GM18499 (cell line): Measurements from ENCODE around the gene ADH5.
A peak's percentile ranks its signal among the peaks of the same experiment; 100 is the strongest.
"Not testable (repeated sequence)": the region's sequence is repeated elsewhere in the genome, so short reads cannot be mapped to it uniquely, and the experiment has no call there.

Experiments
- ATAC-seq: cut with Tn5 transposase; IDR thresholded peaks from one replicate; pipeline ENCODE4 v1.9.1; 2021; ENCODE audit warnings: moderate number of reproducible peaks; ENCODE audit not compliant: insufficient read depth, unreplicated experiment

ADH5 gene

DNA sequence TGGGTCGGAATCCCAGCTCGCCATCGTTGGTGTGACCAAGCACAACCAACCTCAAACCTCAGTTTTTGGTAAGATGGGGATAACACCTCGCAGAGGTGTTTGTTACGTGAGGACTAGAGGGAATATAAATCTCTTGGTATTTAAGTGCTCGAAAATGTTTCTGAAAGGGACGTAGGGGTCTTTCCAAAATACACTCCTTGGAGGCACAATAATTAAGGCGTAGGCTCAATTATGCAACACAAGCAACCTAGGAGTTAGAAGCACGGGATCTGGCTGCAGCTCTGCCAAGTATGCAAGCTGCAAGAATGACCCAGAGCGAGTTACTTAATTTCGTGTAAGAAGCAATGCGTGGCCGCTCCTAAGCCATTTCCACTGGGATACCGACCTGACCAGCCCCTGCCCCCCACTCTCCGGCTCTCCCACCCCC lies 552 bp downstream of the ADH5 start:
- peak; percentile 21 for ATAC-seq

DNA sequence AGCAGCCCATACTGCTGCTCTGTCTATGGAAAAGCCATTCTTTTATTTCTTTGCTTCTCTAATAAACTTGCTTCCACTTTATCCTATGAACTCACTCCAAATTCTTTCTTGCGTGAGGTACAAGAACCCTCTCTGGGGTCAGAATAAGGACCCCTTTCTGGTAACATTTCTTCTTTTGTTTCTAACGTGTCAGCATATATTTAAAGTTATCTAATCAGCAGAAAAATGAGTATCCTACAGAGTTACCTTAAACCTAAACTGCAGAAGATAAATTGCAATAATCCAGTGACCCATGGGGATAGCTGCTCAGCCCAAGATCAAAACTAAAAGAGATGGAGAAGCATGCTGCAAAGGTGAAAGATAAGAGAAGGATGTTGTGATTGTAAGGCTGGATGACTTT lies 4.0 kb downstream of the ADH5 start:
- ATAC-seq, result no peak

DNA sequence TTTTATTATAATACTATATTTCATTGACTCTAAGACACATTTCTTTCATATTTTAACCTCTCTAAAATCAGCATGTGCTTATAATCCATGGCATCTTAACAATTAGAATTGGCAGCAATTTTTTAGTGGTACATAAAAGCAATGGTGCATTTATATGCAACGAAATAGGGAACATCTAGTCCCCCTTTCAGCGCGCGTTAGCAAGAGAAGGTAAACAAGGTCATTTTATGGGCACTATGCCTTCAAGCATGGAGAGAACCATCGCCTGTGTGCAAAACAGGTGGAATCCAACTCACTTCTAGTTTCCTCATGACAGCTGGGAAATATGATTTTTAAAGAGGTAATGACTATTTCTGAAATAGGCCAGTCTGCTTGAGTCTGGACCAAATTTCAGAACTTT lies 6.4 kb downstream of the ADH5 start:
- ATAC-seq, result no peak

DNA sequence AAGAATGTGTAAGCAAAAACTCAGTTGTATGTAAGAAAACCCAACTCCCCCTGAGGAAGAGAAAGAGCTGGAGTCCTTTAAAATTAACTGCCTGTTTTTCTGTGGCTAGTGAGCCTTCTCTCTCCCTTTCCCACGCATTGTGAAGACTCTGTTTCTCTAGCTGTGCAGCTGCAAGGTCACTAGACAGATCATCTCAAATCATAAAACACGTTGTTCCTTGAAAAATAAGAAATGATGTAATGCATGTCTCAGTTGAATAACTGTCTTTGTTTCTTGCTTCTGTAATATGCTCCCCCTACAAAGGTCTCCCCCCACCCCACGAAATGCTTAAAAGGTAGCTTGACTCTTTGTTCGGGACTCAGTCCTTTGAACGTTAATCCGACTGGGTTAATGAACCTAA lies 7.7 kb downstream of the ADH5 start:
- ATAC-seq, result not testable (repeated sequence)

DNA sequence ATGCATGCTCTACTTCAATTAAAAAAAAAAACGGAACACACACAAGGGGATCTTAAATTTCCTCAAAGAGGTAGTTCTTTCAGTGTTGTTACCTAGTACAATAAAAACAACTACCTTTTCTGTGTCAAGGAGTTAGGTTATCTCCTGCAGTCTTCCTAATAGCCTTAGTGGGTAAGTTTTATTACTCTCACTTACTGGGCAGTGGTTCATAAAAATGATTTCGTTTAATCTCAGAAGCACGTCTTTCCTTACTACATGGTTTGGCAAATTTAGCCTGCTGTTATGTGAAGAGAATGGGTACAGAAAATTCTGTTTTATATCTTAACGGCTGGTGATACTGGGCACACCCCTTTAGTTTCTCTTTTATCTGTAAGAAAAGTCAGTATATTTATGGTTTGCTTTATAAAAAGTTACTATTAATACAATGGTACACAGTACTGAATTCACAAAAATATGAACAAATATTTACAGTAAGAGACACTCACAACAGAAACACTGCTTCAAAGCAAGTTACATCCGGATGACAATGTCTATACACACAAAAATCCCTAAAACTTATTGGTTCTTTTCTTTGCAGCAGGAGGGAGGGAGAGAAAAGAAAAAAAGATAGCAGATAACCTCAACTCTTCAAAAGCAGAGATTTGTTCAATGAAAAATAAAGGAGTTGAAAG lies 8.8 kb downstream of the ADH5 start:
- ATAC-seq, result no peak

DNA sequence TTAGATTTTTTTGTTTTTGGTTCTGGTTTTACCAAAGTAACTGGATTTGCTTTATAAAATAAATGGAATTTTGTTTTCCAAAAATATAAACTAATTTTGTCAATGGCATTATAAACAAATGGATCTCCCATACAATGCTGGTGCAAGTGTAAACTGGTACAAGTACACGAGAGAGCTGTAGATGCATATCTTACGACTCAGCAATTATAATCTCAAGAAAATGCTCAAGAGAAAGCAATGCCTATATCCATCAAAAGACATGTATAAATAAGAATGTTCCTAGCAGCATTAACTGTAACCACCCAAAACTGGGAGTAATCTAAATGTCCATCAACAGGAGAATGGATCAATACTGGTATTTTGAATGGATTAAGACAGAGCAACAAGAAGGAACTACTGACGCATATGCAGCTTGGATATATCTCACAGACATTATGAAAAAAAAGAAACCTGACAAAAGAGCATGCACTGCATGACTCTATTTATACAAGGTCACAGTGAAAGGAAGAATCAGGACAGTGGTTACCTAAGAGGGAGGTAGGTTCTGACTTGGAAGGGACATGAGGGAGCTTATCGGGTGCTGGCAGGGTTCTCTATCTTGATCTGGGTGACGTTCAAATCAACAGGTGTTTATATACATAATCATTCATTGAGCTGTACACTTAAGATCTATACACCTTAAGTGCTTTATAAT lies 9.5 kb downstream of the ADH5 start:
- no peak for ATAC-seq

DNA sequence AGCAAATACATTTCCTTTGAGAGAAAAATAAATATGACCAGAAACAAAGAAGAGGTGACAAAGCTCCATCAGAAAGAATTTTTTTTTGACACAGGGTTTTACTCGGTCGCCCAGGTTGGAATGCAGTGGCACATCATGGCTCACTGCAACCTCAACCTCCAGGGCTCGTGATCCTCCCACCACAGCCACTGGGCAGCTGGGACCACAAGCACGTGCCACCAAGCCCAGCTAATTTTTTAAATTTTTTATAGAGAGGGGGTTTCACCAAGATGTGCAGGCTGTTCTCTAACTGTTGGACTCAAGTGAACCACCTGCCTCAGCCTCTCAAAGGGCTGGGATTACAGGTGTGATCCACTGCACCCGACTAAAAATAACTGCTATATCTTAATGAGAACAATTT lies 10.3 kb downstream of the ADH5 start:
- ATAC-seq, result no peak

DNA sequence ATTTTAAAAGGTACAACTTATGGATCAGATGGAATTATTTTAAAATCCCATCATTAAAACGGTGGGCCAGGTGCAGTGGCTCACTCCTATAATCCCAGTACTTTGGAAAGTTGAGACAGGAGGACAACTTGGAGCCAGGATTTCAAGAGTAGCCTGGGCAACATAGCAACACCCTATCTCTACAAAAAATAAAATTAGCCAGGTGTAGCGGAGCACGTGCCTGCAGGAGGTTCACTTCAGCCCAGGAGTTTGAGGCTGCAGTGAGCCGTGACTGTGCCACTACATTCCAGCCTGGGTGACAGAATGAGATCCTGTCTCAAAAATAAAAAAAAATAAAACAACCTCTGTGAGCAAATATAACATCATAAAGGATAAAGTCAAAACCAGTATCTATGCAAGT lies 11.4 kb downstream of the ADH5 start:
- no peak for ATAC-seq

DNA sequence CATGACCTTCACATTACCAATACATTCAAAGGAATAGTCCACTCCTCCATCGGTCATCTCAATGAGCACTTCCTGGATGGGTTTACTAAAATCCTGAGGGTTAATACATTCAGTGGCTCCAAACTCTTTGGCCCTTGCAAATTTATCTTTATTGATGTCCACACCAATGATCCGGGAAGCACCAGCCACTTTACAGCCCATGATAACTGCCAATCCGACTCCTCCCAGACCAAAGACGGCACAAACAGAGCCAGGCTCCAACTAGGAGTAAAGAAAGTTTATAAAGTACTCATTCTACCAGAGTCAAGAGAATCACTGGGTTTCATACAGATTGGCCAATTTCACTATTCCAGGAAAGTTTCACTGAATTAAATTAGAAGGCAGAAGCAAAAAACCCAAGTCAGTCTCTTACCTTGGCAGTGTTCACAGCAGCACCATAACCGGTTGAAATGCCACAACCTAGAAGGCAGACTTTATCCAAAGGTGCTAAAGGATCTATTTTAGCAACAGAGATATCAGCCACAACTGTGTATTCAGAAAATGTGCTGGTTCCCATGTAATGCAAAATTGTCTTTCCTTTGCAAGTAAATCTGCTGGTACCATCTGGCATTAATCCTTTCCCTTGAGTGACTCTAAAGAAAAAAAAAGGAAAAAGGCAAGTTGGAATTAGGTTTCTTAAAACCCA lies 12.2 kb downstream of the ADH5 start:
- ATAC-seq, result no peak

DNA sequence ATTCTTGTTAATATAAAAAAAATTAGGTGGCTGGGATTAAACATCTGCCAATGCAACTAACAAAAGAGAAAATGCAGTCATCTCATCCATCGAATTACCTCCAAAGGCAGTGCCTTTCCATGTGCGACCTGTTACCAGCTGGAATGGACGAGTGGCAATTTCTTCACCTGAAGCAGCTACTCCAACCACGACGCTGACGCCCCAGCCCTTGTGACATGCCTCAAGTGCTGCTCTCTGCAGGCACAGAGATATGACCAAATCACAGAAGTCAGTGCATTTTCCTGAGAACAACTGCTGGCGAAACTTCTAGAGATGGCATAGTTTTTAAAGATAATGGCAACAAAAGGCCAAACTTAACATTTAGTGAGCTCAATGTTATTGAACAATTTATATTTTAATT lies 13.8 kb downstream of the ADH5 start:
- no peak for ATAC-seq

DNA sequence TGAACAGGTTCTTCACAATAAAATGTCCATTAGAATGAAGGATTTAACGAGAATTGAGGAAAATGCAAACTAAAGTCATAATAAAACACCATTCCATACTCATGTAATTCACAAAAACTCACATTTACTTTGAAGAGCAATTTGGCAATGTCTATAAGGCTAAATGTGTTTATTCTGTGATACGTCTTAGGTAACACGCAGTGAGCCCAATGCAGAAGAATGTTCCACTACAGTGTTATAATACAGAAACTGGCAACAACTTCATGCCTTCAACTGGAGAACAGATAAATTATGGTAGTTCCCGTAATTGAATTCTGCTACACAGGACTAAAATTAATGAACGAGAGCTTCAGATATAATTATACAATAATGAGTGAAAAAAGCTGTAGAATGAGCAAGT lies 17.4 kb downstream of the ADH5 start:
- ATAC-seq, result no peak

DNA sequence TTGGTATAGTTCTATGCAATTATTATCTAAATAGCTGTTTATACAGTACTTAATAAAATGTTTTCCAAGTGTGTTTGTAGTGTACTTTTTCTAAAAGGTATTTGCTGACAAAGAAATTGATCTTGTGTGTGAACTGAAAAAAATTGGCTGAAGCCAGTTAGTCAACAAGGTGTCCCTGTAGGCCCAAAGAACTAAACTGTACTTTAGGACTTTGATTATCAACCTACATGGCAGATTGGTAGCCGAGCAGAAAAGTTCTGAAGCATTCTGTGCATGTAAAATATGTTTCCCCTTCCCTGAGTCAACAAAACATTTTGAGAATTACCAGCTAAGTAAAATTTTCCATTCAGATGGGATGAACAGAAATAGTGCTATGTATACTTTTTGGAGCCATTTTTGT lies 21.0 kb downstream of the ADH5 start:
- ATAC-seq, result no peak

DNA sequence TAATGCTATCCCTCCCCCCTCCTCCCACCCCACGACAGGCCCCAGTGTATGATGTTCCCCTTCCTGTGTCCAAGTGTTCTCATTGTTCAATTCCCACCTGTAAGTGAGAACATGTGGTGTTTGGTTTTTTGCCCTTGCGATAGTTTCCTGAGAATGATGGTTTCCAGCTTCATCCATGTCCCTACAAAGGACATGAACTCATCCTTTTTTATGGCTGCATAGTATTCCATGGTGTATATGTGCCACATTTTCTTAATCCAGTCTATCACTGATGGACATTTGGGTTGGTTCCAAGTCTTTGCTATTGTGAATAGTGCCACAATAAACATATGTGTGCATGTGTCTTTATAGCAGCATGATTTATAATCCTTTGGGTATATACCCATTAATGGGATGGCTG lies 23.1 kb downstream of the ADH5 start:
- ATAC-seq, result not testable (repeated sequence)

DNA sequence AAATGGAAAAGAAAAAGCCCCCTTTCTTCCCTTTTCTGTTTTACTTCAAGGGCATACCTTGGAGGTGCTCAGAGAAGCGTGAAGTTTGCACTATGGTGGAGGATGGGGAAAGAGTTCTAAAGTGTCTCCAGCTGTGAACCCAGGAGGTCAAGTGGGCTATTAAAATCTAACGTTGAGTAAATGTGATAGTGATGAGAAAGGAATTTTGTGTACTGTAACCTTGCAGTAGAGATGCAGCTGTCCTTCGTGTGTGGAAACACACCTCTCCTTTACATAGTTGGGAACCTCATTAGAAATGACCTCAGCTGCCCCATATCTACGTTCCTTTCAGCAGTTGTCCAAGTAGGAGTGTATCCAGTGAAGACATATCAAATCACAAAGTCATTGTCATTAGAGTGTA lies 26.5 kb downstream of the ADH5 start:
- ATAC-seq, result no peak

DNA sequence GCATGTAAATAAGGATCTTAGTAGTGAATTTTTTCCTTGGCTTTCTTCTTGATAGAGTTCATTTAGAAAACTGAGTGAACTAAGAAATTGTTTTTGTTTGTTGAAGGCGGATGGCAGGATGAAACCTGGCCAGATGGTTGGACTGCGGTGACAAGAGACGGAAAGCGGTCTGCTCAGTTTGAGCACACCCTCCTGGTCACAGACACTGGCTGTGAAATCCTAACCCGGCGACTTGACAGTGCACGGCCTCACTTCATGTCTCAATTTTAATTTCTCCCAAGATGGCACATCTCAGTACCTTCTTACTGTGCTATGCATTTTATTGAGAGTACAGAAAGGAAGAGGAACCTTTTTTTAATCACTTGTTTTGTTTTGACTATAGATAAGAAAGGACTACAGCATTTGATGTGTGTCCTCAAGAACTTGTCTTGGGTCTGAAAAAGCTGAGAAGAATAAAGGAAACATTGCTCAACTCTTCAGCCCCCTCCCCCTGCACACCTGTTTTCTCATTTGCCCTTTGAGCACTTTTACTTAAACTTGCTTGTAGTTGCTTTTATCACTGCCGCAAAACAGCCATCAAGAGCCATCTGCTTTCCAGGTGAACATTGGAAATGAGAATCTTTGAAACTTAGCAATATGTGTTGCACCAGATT lies 27.4 kb downstream of the ADH5 start:
- ATAC-seq, result no peak

DNA sequence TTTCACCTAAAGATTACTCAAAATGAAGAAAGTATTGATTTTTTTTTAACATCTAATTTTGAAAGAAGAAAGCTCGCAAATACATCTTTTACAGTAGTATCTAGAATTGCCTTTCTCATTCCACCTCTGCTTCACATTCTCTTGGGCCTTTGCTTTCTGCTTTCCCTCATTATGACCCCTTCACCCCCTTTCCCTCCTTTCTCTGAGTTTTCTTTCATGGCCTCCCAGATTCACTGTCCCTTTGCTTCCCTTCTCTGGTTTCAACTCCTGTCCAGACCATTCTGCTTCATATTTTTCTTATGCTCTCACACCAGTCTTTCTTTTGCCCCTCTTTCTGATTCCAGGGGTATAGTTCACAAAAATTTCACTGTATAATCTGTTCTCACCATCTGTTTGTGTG lies 29.0 kb downstream of the ADH5 start:
- no peak for ATAC-seq

DNA sequence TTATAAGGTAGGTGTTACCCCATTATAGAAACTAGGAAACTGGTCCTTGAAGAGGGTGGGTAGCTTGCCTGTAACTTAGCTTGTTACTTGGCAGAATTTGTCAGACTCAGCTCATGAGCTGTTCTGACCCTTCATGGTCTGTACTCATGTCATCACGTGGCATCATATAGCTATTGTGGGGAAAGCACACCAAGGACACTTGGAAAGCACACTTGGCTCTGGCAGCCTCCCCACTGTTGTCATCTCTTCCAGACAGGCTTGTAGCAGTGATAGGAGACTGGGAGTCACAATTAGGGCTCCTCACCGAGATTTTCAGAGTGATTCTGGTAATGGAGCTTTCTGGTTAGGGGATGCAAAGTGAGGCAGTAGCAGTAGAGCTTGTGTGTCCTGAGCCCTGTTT lies 30.4 kb downstream of the ADH5 start:
- ATAC-seq, result no peak

DNA sequence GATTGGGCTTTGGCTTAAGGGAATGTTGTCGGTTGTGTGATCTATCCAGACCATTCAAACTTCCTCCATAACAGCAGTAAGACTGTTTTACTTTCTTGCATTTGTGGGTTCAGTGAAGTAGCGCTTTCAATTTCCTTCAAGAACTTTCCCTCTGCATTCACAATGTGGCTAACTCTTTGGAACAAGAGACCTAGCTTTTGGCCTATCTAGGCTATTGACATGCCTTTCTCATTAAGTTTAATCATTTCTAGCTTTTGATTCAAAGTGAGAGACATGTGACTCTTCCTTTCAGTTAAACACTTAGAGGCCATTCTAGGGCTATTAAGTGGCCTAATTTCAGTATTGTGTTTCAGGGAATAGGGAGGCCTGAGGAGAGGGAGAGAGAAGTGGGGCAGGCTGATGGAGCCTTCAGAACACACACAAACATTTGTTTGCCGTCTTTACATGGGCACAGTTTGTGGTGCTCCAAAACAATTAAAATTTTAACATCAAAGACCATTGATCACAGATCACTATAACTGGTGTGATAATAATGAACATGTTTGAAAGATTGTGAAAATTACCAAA lies 34.1 kb downstream of the ADH5 start:
- ATAC-seq, result peak; percentile 35

DNA sequence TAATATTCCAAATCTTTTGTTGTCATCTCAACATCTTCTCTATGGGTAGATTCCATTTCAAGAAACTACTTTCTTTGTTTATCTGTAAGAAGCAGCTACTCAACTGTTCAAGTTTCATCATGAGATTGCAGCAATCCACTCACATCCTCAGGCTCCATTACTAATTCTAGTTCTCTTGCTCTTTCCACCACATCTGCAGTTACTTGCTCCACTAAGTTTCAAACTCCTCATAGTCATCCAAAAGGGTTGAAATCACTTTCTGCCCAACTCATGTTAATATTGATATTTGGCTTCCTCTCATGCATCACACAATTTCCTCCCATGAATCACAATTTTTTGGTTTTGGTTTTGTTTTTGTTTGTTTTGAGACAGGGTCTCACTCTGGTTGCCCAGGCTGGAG lies 35.7 kb downstream of the ADH5 start:
- no peak for ATAC-seq

DNA sequence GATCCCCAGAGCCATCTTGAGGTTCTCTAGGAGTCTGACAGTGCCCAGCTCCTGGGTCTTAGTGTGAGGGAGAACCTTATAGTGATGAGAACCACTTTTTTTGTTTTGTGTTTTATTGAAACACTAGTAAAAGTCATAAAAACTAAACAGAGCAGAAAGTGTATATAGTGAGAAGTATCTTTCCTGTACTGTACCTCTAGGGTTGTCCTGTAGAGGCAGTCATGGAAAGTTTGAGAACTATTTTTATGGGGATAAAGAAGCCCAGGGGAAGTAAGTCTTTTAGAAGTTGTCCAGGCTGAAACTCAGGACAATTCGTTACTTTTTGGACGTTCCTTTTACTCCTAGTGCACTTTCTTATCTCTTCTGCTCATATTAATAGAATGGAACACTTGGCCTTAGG lies 40.9 kb downstream of the ADH5 start:
- no peak for ATAC-seq

DNA sequence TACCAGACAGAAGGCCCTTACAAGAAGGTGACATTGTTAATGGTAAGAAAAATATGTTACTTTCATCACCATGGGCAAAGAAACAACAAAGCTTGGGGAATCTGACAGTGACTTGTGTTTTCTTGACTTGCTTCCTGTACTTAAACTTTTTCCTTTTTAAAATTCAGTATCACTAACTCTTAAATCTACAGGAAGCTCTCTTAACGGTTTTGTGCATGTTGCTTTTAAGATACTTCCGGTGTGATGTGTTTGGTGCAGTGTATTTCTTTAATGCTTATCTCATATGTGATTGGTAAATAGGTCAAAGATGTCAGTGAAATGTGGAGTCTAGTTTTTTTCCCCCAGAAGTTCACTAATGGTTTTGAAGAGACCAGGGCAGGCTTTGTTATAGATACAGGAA lies 45.2 kb downstream of the ADH5 start:
- ATAC-seq, result no peak
